SK-N-MC (cell line): ENCODE measurements around the gene RPL22.

Experiments used
- DNase-seq: peaks from one replicate; pipeline ENCODE4 v3.0.0-alpha.2; 2011; ENCODE audit warnings: low read depth, low spot score
- H3K27ac ChIP-seq: fragments of 200-600 bp; sonication (generic); 2 replicates; pipeline ENCODE4 v1.5.1; 2016; ENCODE audit warnings: mixed run types
- H3K36me3 ChIP-seq: fragments of 200-600 bp; sonication (generic); 2 replicates; pipeline ENCODE4 v1.6.1; 2017; ENCODE audit warnings: antibody characterized with exemption, low read length, mixed read lengths; ENCODE audit not compliant: insufficient read depth
- H3K4me3 ChIP-seq: fragments of 200-600 bp; sonication (generic); 2 replicates; pipeline ENCODE4 v1.5.1; 2016
- H3K9ac ChIP-seq: fragments of 200-600 bp; sonication (generic); 2 replicates; pipeline ENCODE4 v1.8.0; 2017; ENCODE audit warnings: mixed run types, mixed read lengths; ENCODE audit not compliant: insufficient read length
- H3K9me3 ChIP-seq: fragments of 200-600 bp; sonication (generic); 2 replicates; pipeline ENCODE4 v1.6.1; 2017; ENCODE audit warnings: low read depth, mild to moderate bottlenecking, antibody characterized with exemption, low read length, moderate library complexity, mixed read lengths
- EZH2 ChIP-seq: fragments of 200-600 bp; sonication (generic); IDR thresholded peaks from one replicate; pipeline ENCODE4 v1.6.1; 2017; ENCODE audit warnings: antibody characterized with exemption
- FOXP2 ChIP-seq: optimal IDR thresholded peaks from 2 replicates; pipeline ENCODE3; 2011; ENCODE audit warnings: mild to moderate bottlenecking, moderate library complexity; ENCODE audit not compliant: insufficient read depth; ENCODE audit errors: extremely low read length, control extremely low read depth
- POLR2AphosphoS5 ChIP-seq: IDR thresholded peaks from 2 replicates; pipeline ENCODE4 v1.6.1; 2012; ENCODE audit warnings: mild to moderate bottlenecking, low read depth, low read length, borderline replicate concordance

Gene RPL22

GRCh38 chr1:6174621-6175410 is 24.6 kb downstream of the RPL22 start:
- TF ChIP-seq EZH2 (no peak), FOXP2 (no peak), POLR2AphosphoS5 (no peak)
- H3K36me3 ChIP-seq = no peaks in the 10 kb centered on the region
- H3K9me3 ChIP-seq = no peaks in the 10 kb centered on the region
- no peak overlapping the region for H3K9ac ChIP-seq
- H3K4me3 ChIP-seq = no peak overlapping the region
- H3K27ac ChIP-seq = no peak overlapping the region
- DNase-seq = no peak

GRCh38 chr1:6172549-6172948 is 26.8 kb downstream of the RPL22 start:
- Histone ChIP-seq H3K27ac (no peak overlapping the region), H3K4me3 (no peak overlapping the region), H3K36me3 (no peaks in the 10 kb centered on the region), H3K9ac (no peak overlapping the region), H3K9me3 (no peaks in the 10 kb centered on the region)
- DNase-seq = no peak
- TF ChIP-seq POLR2AphosphoS5 = no peak
- TF ChIP-seq EZH2 = no peak
- no peak for TF ChIP-seq FOXP2

- no peaks in the 10 kb centered on the region for H3K9me3 ChIP-seq
- no peak overlapping the region for H3K27ac ChIP-seq
- H3K36me3 ChIP-seq = no peaks in the 10 kb centered on the region
- TF ChIP-seq EZH2 (no peak), POLR2AphosphoS5 (no peak), FOXP2 (no peak)
- no peak overlapping the region for H3K9ac ChIP-seq
- H3K4me3 ChIP-seq = no peak overlapping the region
- DNase-seq = no peak
Observed at GRCh38 chr1:6171548-6172124, 27.8 kb downstream of the RPL22 start.

- TF ChIP-seq FOXP2 (no peak), EZH2 (no peak), POLR2AphosphoS5 (no peak)
- H3K9me3 ChIP-seq = no peaks in the 10 kb centered on the region
- no peak overlapping the region for H3K4me3 ChIP-seq
- DNase-seq = no peak
- H3K9ac ChIP-seq = no peak overlapping the region
- no peaks in the 10 kb centered on the region for H3K36me3 ChIP-seq
- no peak overlapping the region for H3K27ac ChIP-seq
Observed at GRCh38 chr1:6170742-6171201, 28.6 kb downstream of the RPL22 start.

- Histone ChIP-seq H3K27ac (no peak overlapping the region), H3K9me3 (no peaks in the 10 kb centered on the region), H3K4me3 (no peak overlapping the region), H3K36me3 (no peaks in the 10 kb centered on the region), H3K9ac (no peak overlapping the region)
- DNase-seq = no peak
- TF ChIP-seq POLR2AphosphoS5 (no peak), EZH2 (no peak), FOXP2 (no peak)
Observed at GRCh38 chr1:6170116-6170741, 29.2 kb downstream of the RPL22 start.

GRCh38 chr1:6168947-6169586 is 30.3 kb downstream of the RPL22 start:
- no peaks in the 10 kb centered on the region for H3K9me3 ChIP-seq
- no peak overlapping the region for H3K27ac ChIP-seq
- no peak overlapping the region for H3K9ac ChIP-seq
- H3K4me3 ChIP-seq = no peak overlapping the region
- DNase-seq = no peak
- H3K36me3 ChIP-seq = no peaks in the 10 kb centered on the region
- TF ChIP-seq EZH2 = no peak
- TF ChIP-seq FOXP2 = no peak
- TF ChIP-seq POLR2AphosphoS5 = no peak

- H3K27ac ChIP-seq = no peak overlapping the region
- no peak for DNase-seq
- H3K9me3 ChIP-seq = no peaks in the 10 kb centered on the region
- H3K36me3 ChIP-seq = no peaks in the 10 kb centered on the region
- TF ChIP-seq EZH2 (no peak), FOXP2 (no peak), POLR2AphosphoS5 (no peak)
- no peak overlapping the region for H3K9ac ChIP-seq
- H3K4me3 ChIP-seq = no peak overlapping the region
Observed at GRCh38 chr1:6167391-6168303, 31.7 kb downstream of the RPL22 start.
